ENCODE results near the gene TBL1XR1. TPM values are rescaled to one million over a fixed set of nuclear protein-coding genes. Genes with fewer than 3 reads are reported as not detected.
"Not testable (repeated sequence)": the region's sequence is repeated elsewhere in the genome, so short reads cannot be mapped to it uniquely, and the experiment has no call there.

TBL1XR1 gene
- total RNA-seq, 1 experiment from 2014 or later: 119 TPM

DNA sequence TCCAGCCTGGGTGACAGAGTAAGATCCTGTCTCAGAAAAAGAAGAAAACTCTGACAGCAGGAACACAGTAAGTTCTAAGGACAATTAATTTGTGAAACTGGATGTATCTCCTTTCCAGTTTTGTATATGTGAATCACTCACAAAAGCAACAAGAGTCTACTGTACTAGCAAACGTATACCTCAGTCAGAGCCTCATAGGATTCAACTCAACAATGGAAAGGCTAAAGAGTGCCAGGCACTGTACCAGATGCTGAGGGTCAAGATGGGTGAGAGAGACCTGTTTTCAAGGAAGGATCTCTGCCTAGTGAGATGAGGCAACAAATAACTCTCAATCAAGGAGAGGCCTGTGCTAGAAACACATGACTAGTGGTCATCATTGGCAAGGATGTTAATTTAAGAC is 14.9 kb downstream of the TBL1XR1 start:
- no peaks in the 10 kb centered on the region for H3K36me3 ChIP-seq (replicated peaks; ENCODE audit: control insufficient read depth, insufficient read depth, low read length)
- no peak for DNase-seq
- H3K27me3 ChIP-seq (ENCODE audit: control insufficient read depth, insufficient read depth, low read length): no peaks in the 10 kb centered on the region
- H3K4me3 ChIP-seq (ENCODE audit: insufficient read depth, low read depth, low read length): no peak overlapping the region

DNA sequence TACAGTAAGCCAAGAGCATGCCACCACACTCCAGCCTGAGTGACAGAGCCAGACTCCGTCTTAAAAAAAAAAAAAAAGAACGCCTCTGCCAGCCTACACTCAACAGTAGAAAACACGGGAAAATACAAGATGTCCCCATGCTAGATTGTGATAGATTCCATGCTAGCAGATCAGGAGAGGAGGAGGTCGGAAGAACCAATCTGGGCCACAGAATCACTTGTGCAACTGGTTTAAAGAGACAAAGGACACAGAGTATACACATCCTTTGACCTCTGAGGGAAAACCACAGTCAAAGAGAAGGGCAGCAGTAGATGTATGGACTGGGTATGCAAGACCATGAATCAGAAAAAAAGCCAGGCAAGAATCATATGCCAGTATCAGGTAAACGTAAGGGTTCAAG is 15.9 kb downstream of the TBL1XR1 start:
- no peaks in the 10 kb centered on the region; the same call in 1 of the 2 replicates for H3K36me3 ChIP-seq (replicated peaks; ENCODE audit: control insufficient read depth, insufficient read depth, low read length)
- no peak overlapping the region for H3K4me3 ChIP-seq (ENCODE audit: insufficient read depth, low read depth, low read length)
- H3K27me3 ChIP-seq (ENCODE audit: control insufficient read depth, insufficient read depth, low read length): no peaks in the 10 kb centered on the region

GRCh38 chr3:177180506-177180905 is 16.8 kb downstream of the TBL1XR1 start:
- Histone ChIP-seq H3K4me3 (ENCODE audit: insufficient read depth, low read depth, low read length) (no peak overlapping the region), H3K36me3 (replicated peaks; ENCODE audit: control insufficient read depth, insufficient read depth, low read length) (no peaks in the 10 kb centered on the region; the same call in 1 of the 2 replicates), H3K27me3 (ENCODE audit: control insufficient read depth, insufficient read depth, low read length) (no peaks in the 10 kb centered on the region)
- no peak for DNase-seq

More for the DNA sequence above, 15.9 kb downstream of the TBL1XR1 start:
- no peak for DNase-seq

DNA sequence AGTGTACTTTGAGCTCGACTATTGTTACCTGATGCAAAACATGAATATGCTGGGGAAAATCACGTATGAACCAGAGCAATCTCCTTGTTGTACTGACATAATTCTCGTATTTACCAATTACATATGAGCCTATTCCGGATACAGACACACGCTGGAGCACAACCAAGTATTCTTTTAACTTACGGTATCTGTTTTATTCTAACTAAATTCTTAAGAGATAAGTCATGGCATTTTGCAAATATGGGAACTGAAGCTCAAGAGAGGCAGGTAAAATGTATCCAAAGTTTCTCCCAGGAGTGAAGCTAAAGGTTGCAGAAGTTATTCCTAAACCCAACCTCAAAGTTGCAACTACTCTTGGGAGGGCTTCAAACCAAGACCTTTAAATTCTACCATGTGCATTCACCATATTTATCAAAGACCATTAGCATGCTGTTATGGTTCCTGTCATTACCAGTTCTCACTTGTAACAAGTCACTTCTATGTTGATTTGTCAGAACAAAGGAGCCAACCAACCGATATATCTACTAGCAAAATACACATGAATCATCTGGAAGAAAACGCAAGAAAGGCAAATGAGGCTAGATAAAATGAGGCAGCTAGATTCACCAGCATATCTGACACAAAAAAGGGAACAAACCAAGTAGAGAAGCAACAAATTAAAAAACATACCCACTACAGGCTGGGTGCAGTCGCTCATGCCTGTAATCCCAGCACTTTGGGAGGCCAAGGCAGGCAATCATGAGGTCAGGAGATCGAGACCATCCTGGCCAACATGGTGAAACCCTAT is 17.8 kb downstream of the TBL1XR1 start:
- H3K27me3 ChIP-seq (ENCODE audit: control insufficient read depth, insufficient read depth, low read length): no peaks in the 10 kb centered on the region
- H3K4me3 ChIP-seq (ENCODE audit: insufficient read depth, low read depth, low read length): no peak overlapping the region
- no peak for DNase-seq
- no peaks in the 10 kb centered on the region; the same call in 1 of the 2 replicates for H3K36me3 ChIP-seq (replicated peaks; ENCODE audit: control insufficient read depth, insufficient read depth, low read length)

DNA sequence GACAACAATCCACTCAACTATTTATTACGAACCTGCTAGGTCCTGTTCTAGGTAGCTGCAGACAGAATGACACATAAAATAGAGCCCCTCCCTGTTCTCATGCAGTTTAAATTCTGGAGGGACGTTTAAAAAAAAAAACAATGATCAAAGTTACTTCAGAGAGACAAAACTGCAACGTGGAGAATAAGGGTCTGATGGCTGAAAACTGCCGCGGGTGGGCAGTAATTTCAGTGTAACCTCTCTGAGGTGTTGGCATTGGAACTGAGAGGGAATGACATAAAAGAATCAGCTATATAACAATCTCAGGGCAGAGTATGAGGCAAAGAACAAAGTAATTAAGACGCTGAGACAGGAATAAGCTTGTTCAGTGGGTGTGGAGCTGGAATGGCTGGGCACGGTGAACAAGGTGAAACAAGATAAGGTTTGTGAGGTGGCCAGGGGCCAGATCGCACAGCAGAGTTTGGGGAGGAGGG is 19.5 kb downstream of the TBL1XR1 start:
- Histone ChIP-seq H3K27me3 (ENCODE audit: control insufficient read depth, insufficient read depth, low read length) (no peaks in the 10 kb centered on the region), H3K36me3 (replicated peaks; ENCODE audit: control insufficient read depth, insufficient read depth, low read length) (no peaks in the 10 kb centered on the region; the same call in 1 of the 2 replicates), H3K4me3 (ENCODE audit: insufficient read depth, low read depth, low read length) (no peak overlapping the region)
- DNase-seq: no peak

DNA sequence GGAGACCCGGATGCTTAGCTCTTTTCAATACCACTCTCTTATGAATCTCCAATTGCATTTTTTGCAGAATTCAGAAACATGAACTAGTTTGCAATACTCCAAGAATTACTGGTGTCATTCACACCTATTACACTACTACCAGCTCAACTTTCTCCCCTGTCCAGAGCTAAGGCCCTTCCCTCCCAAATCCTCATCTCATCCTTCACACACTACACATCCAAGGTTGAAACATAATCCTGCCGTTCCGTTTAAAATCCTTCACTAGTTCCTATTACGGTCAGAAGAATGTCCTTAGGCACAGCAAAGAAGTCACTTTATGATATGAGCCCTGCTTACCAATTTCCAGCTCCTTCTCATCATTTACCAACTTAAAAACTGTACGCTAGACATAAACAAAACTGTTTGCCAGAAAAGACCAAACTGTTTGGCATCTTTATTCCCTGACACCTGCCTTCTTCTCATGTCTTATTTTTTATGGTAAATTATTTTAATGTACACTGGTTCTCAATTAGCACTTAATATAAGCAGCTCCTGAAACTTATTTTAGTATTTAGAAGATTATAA is 22.6 kb downstream of the TBL1XR1 start:
- no peak overlapping the region for H3K4me3 ChIP-seq (ENCODE audit: insufficient read depth, low read depth, low read length)
- H3K27me3 ChIP-seq (ENCODE audit: control insufficient read depth, insufficient read depth, low read length): no peaks in the 10 kb centered on the region
- DNase-seq: no peak
- H3K36me3 ChIP-seq (replicated peaks; ENCODE audit: control insufficient read depth, insufficient read depth, low read length): no peaks in the 10 kb centered on the region; the same call in 1 of the 2 replicates

GRCh38 chr3:177169936-177170722 is 27.2 kb downstream of the TBL1XR1 start:
- H3K27me3 ChIP-seq (ENCODE audit: control insufficient read depth, insufficient read depth, low read length): no peaks in the 10 kb centered on the region
- DNase-seq: no peak
- no peak overlapping the region for H3K4me3 ChIP-seq (ENCODE audit: insufficient read depth, low read depth, low read length)
- no peaks in the 10 kb centered on the region for H3K36me3 ChIP-seq (replicated peaks; ENCODE audit: control insufficient read depth, insufficient read depth, low read length)

- DNase-seq: no peak
- Histone ChIP-seq H3K4me3 (ENCODE audit: insufficient read depth, low read depth, low read length) (no peak overlapping the region), H3K27me3 (ENCODE audit: control insufficient read depth, insufficient read depth, low read length) (no peaks in the 10 kb centered on the region), H3K36me3 (replicated peaks; ENCODE audit: control insufficient read depth, insufficient read depth, low read length) (no peaks in the 10 kb centered on the region)
Measured at GRCh38 chr3:177168431-177168830, 28.9 kb downstream of the TBL1XR1 start.

DNA sequence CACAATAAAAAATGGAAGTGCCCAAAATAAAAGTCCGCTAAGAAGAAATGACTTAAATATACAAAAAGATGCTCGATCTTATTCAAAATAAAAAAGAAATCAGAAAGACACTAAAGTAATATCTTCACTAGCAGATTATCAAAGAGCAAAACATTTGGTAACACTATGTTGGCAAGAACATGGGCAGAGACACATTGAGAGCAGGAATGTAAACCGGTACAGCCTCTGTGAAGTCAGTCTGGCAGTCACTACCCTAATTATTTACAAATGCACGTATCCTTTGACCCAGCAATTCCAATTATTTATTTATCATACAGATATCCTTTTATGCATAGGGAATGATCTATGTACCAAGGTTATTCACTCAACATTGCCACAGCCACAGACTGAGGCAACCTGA is 34.5 kb downstream of the TBL1XR1 start:
- no peak overlapping the region for H3K4me3 ChIP-seq (ENCODE audit: insufficient read depth, low read depth, low read length)
- no peaks in the 10 kb centered on the region for H3K27me3 ChIP-seq (ENCODE audit: control insufficient read depth, insufficient read depth, low read length)
- H3K36me3 ChIP-seq (replicated peaks; ENCODE audit: control insufficient read depth, insufficient read depth, low read length): no peaks in the 10 kb centered on the region
- no peak for DNase-seq

- not testable (repeated sequence) for H3K27me3 ChIP-seq (ENCODE audit: control insufficient read depth, insufficient read depth, low read length); DNase-seq; H3K4me3 ChIP-seq (ENCODE audit: insufficient read depth, low read depth, low read length); H3K36me3 ChIP-seq (replicated peaks; ENCODE audit: control insufficient read depth, insufficient read depth, low read length)
Measured at GRCh38 chr3:177161603-177162002, 35.7 kb downstream of the TBL1XR1 start.

DNA sequence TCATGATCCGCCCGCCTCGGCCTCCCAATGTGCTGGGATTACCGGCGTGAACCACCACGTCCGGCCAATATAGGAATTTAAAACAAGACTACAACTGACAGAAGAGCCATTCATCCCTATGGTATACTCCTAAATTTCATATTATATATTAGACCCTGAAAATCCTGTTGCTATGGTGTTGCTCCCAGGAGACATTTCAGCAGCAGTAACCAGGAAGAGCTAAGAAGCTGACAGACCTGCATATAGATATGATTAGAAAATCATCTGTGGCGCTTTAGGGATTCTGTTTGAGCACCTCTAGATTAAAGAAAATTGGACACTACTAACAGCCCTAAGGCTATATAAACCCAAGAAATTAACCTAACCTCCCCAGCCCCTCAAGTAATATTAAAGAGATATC is 38.8 kb downstream of the TBL1XR1 start:
- no peak for DNase-seq
- no peaks in the 10 kb centered on the region for H3K36me3 ChIP-seq (replicated peaks; ENCODE audit: control insufficient read depth, insufficient read depth, low read length)
- no peaks in the 10 kb centered on the region for H3K27me3 ChIP-seq (ENCODE audit: control insufficient read depth, insufficient read depth, low read length)
- H3K4me3 ChIP-seq (ENCODE audit: insufficient read depth, low read depth, low read length): no peak overlapping the region

DNA sequence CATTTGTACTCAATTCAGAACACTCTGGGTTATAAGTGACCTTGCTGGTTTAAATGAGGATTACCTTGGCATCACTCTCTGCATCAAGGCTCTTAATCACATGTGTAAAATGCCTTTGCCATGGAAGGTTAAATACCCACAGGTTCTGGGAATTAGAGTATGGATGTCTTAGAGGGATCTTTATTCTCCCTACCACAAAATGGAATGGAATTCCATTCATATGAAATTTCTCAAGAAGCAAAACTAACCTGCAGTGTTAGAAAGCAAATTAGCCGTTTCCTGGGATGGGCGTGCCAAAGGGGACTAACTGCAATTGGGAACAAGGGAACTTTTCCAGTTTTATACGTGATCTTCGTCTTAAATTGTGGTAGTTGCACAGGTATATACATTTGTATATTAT is 39.8 kb downstream of the TBL1XR1 start:
- Histone ChIP-seq H3K36me3 (replicated peaks; ENCODE audit: control insufficient read depth, insufficient read depth, low read length) (no peaks in the 10 kb centered on the region), H3K4me3 (ENCODE audit: insufficient read depth, low read depth, low read length) (no peak overlapping the region)
- DNase-seq: no peak

DNA sequence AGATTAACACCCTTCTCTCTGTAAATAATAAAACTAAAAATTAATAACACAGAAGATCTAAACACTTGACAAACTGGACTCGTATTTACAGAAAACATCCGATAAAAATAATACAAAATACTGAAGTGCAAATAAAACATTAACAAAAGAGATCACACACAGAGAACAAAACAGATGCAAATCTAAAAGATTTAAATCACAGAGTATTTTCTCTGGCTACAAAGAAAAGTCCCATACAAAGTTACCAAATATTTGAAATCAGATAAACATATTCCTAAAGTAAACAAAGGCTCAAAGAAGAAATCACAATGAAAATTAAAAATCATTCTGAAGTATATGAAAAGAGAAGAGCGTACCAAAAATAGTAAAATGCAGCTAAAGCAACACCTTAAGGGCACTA is 42.5 kb downstream of the TBL1XR1 start:
- H3K27me3 ChIP-seq (ENCODE audit: control insufficient read depth, insufficient read depth, low read length): no peaks in the 10 kb centered on the region
- no peak overlapping the region for H3K4me3 ChIP-seq (ENCODE audit: insufficient read depth, low read depth, low read length)
- H3K36me3 ChIP-seq (replicated peaks; ENCODE audit: control insufficient read depth, insufficient read depth, low read length): no peaks in the 10 kb centered on the region
- no peak for DNase-seq

More for the DNA sequence above, 39.8 kb downstream of the TBL1XR1 start:
- no peaks in the 10 kb centered on the region for H3K27me3 ChIP-seq (ENCODE audit: control insufficient read depth, insufficient read depth, low read length)

DNA sequence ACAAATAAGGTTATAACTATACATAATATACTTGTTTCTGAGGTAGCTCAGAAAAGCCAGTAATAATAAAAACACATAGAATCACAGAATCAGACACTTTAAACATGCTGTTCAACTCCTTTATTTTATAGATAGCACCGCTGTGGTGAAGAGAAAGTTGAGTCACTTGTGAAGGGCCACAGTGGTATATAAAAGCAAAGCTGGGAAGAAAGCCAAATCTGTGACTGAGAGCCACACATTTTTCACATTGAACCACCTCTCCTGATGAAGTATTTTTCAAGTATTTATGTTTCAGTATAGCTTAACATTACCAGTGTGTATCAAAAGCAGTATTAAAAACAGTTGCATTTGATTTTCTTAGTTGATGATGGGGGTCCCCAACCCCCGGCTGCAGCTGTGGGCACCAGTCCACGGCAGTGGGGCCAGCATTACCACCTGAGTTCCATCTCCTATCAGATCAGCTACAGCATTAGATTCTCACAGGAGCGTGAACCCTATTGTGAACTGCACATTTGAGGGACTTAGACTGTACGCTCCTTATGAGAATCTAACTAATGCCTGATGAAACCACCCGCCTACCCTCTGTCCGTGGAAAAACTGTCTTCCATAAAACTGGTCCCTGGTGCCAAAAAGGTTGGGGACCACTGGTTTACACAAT is 46.2 kb downstream of the TBL1XR1 start:
- Histone ChIP-seq H3K36me3 (replicated peaks; ENCODE audit: control insufficient read depth, insufficient read depth, low read length) (no peaks in the 10 kb centered on the region), H3K4me3 (ENCODE audit: insufficient read depth, low read depth, low read length) (no peak overlapping the region), H3K27me3 (ENCODE audit: control insufficient read depth, insufficient read depth, low read length) (no peaks in the 10 kb centered on the region)
- DNase-seq: no peak

Measured in H7 (cell line).